ENCODE measurements around the gene RASA1. TPM values are rescaled to one million over a fixed set of nuclear protein-coding genes. Genes with fewer than 3 reads are reported as not detected.
A peak's percentile ranks its signal among the peaks of the same experiment; 100 is the strongest.

Gene RASA1
- total RNA-seq, 1 donor from 2014 or later: 36.2 TPM

GRCh38 chr5:87408204-87408603 is 140.5 kb downstream of the RASA1 start:
- no peak for DNase-seq (ENCODE audit: low read depth, low spot score)
- peaks cover 3% of the 10 kb centered on the region for H3K9me3 Mint-ChIP-seq
- no peaks in the 10 kb centered on the region for H3K27me3 Mint-ChIP-seq (ENCODE audit: low read depth)
- peaks cover 20% of the 10 kb centered on the region for H3K4me1 Mint-ChIP-seq
- peak overlapping the region; percentile 7 for H3K4me3 Mint-ChIP-seq
- H3K27ac Mint-ChIP-seq (ENCODE audit: unreplicated experiment): no peak overlapping the region
- TF ChIP-seq CTCF (conservative IDR thresholded peaks at IDR 0.05): no peak
- H3K36me3 Mint-ChIP-seq (ENCODE audit: low read depth): peaks cover 6% of the 10 kb centered on the region

- H3K9me3 Mint-ChIP-seq: peaks cover 3% of the 10 kb centered on the region
These were observed 143.2 kb downstream of the RASA1 start for GRCh38 chr5:87410931-87411330.

DNA sequence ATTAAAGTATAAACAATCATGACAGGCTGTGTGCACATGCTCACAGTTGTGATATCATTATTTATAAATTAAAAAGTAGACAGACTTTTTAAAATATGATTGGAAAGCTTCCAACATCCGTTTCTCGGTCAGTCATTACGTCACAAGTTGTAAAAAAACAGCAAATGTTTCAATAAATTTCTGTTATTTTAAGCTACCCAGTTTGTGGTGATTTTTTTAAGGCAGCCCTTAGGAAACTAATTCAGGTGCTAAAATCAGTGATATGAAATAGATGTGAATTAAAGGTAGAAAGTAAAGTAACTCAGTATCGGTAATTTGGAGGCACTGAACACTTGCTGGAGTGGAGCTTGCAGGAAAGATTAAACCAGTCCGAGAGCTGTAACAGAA is 143.9 kb downstream of the RASA1 start:
- no peak for DNase-seq (ENCODE audit: low read depth, low spot score)
- H3K36me3 Mint-ChIP-seq (ENCODE audit: low read depth): peaks cover 3% of the 10 kb centered on the region
- H3K4me3 Mint-ChIP-seq: peak overlapping the region; percentile 90
- TF ChIP-seq CTCF (conservative IDR thresholded peaks at IDR 0.05): no peak
- H3K4me1 Mint-ChIP-seq: peaks cover 22% of the 10 kb centered on the region
- H3K27ac Mint-ChIP-seq (ENCODE audit: unreplicated experiment): no peak overlapping the region
- no peaks in the 10 kb centered on the region for H3K27me3 Mint-ChIP-seq (ENCODE audit: low read depth)
- H3K9me3 Mint-ChIP-seq: peaks cover 3% of the 10 kb centered on the region

More at GRCh38 chr5:87410931-87411330, 143.2 kb downstream of the RASA1 start:
- TF ChIP-seq CTCF (conservative IDR thresholded peaks at IDR 0.05): no peak
- no peak for DNase-seq (ENCODE audit: low read depth, low spot score)
- peak overlapping the region; percentile 82 for H3K4me3 Mint-ChIP-seq
- no peaks in the 10 kb centered on the region for H3K27me3 Mint-ChIP-seq (ENCODE audit: low read depth)
- H3K27ac Mint-ChIP-seq (ENCODE audit: unreplicated experiment): no peak overlapping the region
- H3K4me1 Mint-ChIP-seq: peaks cover 22% of the 10 kb centered on the region
- peaks cover 3% of the 10 kb centered on the region for H3K36me3 Mint-ChIP-seq (ENCODE audit: low read depth)

DNA sequence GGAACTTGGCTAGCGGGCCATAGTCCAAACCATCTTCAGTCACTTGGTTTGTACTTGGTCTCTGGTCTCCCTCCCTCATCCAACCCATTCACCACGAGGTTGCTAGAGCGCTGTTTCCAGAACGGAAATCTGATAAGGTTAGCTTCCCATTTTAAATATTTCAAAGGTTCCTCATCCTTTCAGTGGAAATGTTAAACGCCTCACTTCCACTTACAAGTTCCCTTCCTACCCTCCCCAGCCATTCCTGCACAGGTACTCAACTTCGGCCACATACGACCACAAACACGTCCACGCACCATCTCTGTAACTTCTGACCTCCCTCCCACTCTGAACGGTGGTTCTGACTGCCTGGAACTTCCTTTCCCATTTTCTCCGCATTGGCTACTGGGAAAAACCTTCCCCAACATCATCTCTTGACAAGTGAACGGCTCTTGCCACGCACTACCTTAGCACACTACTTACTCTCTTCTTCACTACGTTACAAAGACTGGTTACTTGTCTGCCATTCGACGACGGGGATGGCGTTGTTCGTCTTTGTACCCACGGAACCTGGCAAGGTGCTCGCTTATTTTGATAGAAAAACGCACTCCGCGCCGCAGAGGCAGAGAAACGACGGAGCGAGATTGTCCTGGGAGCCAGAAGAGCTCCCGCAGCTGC is 144.4 kb downstream of the RASA1 start:
- Mint-ChIP-seq H3K36me3 (ENCODE audit: low read depth) (peaks cover 3% of the 10 kb centered on the region), H3K27me3 (ENCODE audit: low read depth) (no peaks in the 10 kb centered on the region), H3K4me3 (peak overlapping the region; percentile 90), H3K4me1 (peaks cover 22% of the 10 kb centered on the region), H3K27ac (ENCODE audit: unreplicated experiment) (peak overlapping the region; percentile 96), H3K9me3 (peaks cover 3% of the 10 kb centered on the region)
- TF ChIP-seq CTCF (conservative IDR thresholded peaks at IDR 0.05): no peak
- DNase-seq (ENCODE audit: low read depth, low spot score): peak; percentile 2

DNA sequence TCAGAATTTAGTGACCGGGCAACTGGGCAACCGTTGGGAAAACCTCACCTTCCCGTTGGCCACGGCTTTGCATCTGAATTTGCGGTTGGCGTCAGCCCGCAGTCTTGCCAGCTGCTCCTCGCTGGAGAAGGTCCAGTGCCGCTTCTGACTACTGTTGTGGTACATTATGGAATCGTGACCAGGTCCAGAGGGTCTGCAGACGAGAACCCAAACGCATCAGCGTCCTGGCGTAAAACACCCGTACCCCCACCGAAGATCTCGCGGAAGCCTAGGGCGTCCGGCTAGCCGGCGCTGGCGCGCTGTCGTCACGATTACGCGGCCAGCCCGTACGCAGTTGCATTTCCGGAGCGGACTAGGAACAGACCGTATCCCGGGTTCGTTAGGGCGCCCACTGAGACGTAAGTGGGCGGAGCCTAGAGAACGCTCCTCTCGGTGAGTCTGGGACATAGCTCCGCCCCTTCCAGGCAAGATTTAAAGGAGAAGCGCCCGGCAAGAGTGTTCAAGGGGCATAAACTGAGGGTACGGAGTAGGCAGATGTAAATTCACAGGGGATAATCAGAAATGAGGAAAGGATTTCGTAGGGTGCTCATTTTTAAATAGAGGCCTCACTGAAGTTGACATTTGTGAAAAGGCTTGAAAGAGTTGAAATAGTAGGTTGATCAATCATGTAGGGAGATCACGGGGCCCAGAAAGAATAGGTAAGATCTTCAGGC is 145.1 kb downstream of the RASA1 start, which contains the start of gene CCNH:
TSS of gene CCNH (minus strand) at position 301 of the 713 bp plus-strand sequence. CDS start at position 165, 136 bp downstream.
- DNase-seq (ENCODE audit: low read depth, low spot score): peak; percentile 90
- Mint-ChIP-seq H3K4me1 (peaks cover 22% of the 10 kb centered on the region), H3K4me3 (peak within 1 kb of the TSS; percentile 90), H3K36me3 (ENCODE audit: low read depth) (peaks cover 3% of the 10 kb centered on the region), H3K27ac (ENCODE audit: unreplicated experiment) (peak within 1 kb of the TSS; percentile 96), H3K27me3 (ENCODE audit: low read depth) (no peaks in the 10 kb centered on the region), H3K9me3 (peaks cover 3% of the 10 kb centered on the region)
- TF ChIP-seq CTCF (conservative IDR thresholded peaks at IDR 0.05): no peak

Data from neural crest cell (in vitro differentiated cells).